Mesothelial cell of epicardium (in vitro differentiated cells): ENCODE measurements around the gene IL21R. TPM values are rescaled to one million over a fixed set of nuclear protein-coding genes. Genes with fewer than 3 reads are reported as not detected.
"Not testable (repeated sequence)": the region's sequence is repeated elsewhere in the genome, so short reads cannot be mapped to it uniquely, and the experiment has no call there.

Source experiments
- DNase-seq, 2 experiments: peaks; one replicate each; pipeline ENCODE4 v3.0.0; 2021; ENCODE audit warnings: low spot score in 2 of 2; ENCODE audit not compliant: unreplicated experiment in 2 of 2
- H3K27ac Mint-ChIP-seq: 2 replicates; pipeline ENCODE4 v1.8.0; 2021; ENCODE audit warnings: mixed read lengths
- H3K27me3 Mint-ChIP-seq: 2 replicates; pipeline ENCODE4 v1.8.0; 2021; ENCODE audit warnings: low read depth, mixed read lengths
- H3K36me3 Mint-ChIP-seq: 2 replicates; pipeline ENCODE4 v1.8.0; 2021; ENCODE audit warnings: mixed read lengths
- H3K4me1 Mint-ChIP-seq: 2 replicates; pipeline ENCODE4 v1.8.0; 2021; ENCODE audit warnings: mixed read lengths
- H3K4me3 Mint-ChIP-seq: 2 replicates; pipeline ENCODE4 v1.8.0; 2021; ENCODE audit warnings: mild to moderate bottlenecking, moderate library complexity, mixed read lengths
- H3K9me3 Mint-ChIP-seq: 2 replicates; pipeline ENCODE4 v1.8.0; 2021; ENCODE audit warnings: mixed read lengths
- CTCF ChIP-seq: fragments of 200-600 bp; sonication (generic); IDR thresholded peaks from one replicate; pipeline ENCODE4 v1.5.0; 2021; ENCODE audit warnings: antibody characterized with exemption; ENCODE audit not compliant: unreplicated experiment
- total RNA-seq: library from RNA; stranded (reverse); gene quantifications from 3 replicates; pipeline ENCODE4 v1.2.1, GENCODE V29; 2021

Gene IL21R
- total RNA-seq, 1 donor from 2014 or later: 0.22 TPM

GRCh38 chr16:27450196-27450549 lies 48.2 kb downstream of the IL21R start:
- H3K27me3 Mint-ChIP-seq: no peaks in the 10 kb centered on the region
- peaks cover 5% of the 10 kb centered on the region for H3K9me3 Mint-ChIP-seq
- H3K36me3 Mint-ChIP-seq: no peaks in the 10 kb centered on the region
- no peak for DNase-seq
- no peak overlapping the region for H3K4me3 Mint-ChIP-seq
- peaks cover 3% of the 10 kb centered on the region for H3K4me1 Mint-ChIP-seq
- H3K27ac Mint-ChIP-seq: no peak overlapping the region
- no peak for TF ChIP-seq CTCF

- Mint-ChIP-seq H3K9me3 (peaks cover 3% of the 10 kb centered on the region), H3K4me3 (no peak overlapping the region), H3K4me1 (peaks cover 6% of the 10 kb centered on the region), H3K27ac (no peak overlapping the region), H3K36me3 (no peaks in the 10 kb centered on the region), H3K27me3 (no peaks in the 10 kb centered on the region)
- TF ChIP-seq CTCF: no peak
- no peak for DNase-seq
Measured at GRCh38 chr16:27452569-27453493, 50.9 kb downstream of the IL21R start.

GRCh38 chr16:27453494-27453825 lies 51.5 kb downstream of the IL21R start:
- H3K36me3 Mint-ChIP-seq: no peaks in the 10 kb centered on the region
- peaks cover 10% of the 10 kb centered on the region for H3K4me1 Mint-ChIP-seq
- H3K27ac Mint-ChIP-seq: no peak overlapping the region
- H3K9me3 Mint-ChIP-seq: peaks cover 3% of the 10 kb centered on the region
- no peak for DNase-seq
- no peaks in the 10 kb centered on the region for H3K27me3 Mint-ChIP-seq
- no peak for TF ChIP-seq CTCF
- no peak overlapping the region for H3K4me3 Mint-ChIP-seq

- Mint-ChIP-seq H3K4me3 (no peak overlapping the region), H3K27ac (no peak overlapping the region), H3K4me1 (peaks cover 6% of the 10 kb centered on the region), H3K36me3 (peaks cover 6% of the 10 kb centered on the region), H3K9me3 (peaks cover 3% of the 10 kb centered on the region), H3K27me3 (no peaks in the 10 kb centered on the region)
- no peak for DNase-seq
- no peak for TF ChIP-seq CTCF
Measured at GRCh38 chr16:27455700-27456099, 53.7 kb downstream of the IL21R start.

GRCh38 chr16:27457605-27457900 lies 55.6 kb downstream of the IL21R start:
- not testable (repeated sequence) for DNase-seq, H3K27ac Mint-ChIP-seq, H3K4me1 Mint-ChIP-seq, H3K9me3 Mint-ChIP-seq, H3K4me3 Mint-ChIP-seq, H3K36me3 Mint-ChIP-seq, H3K27me3 Mint-ChIP-seq

- no peak for TF ChIP-seq CTCF
- no peak overlapping the region for H3K27ac Mint-ChIP-seq
- H3K9me3 Mint-ChIP-seq: no peaks in the 10 kb centered on the region
- peaks cover 6% of the 10 kb centered on the region for H3K4me1 Mint-ChIP-seq
- no peak for DNase-seq
- no peak overlapping the region for H3K4me3 Mint-ChIP-seq
- H3K36me3 Mint-ChIP-seq: peaks cover 6% of the 10 kb centered on the region
- no peaks in the 10 kb centered on the region for H3K27me3 Mint-ChIP-seq
Measured at GRCh38 chr16:27458258-27458657, 56.3 kb downstream of the IL21R start.
